K562 (cell line): ENCODE data around the gene LRGUK. TPM values are rescaled to one million over a fixed set of nuclear protein-coding genes. Genes with fewer than 3 reads are reported as not detected.

Source experiments
- CHD2 ChIP-seq: IDR thresholded peaks from 2 replicates; pipeline ENCODE4 v1.6.1; 2011; ENCODE audit warnings: low read depth, low read length
- DDX20 ChIP-seq: fragments of 450-650 bp; IDR thresholded peaks from 2 replicates; pipeline ENCODE4 v1.6.1; 2016; ENCODE audit warnings: missing genetic modification characterization, low read depth, mild to moderate bottlenecking, missing compliant biosample characterization, moderate library complexity
- HEY1 ChIP-seq: fragments of 250-450 bp; sonication (Bioruptor Pico); IDR thresholded peaks from 2 replicates; pipeline ENCODE4 v1.5.0; 2020; ENCODE audit warnings: mild to moderate bottlenecking, moderate library complexity, borderline replicate concordance
- NFE2L1 ChIP-seq: fragments of 450-650 bp; IDR thresholded peaks from 2 replicates; pipeline ENCODE4 v1.6.1; 2016; ENCODE audit warnings: missing genetic modification characterization, low read depth, mild to moderate bottlenecking, missing compliant biosample characterization, moderate library complexity, borderline replicate concordance
- NFXL1 ChIP-seq: fragments of 450-650 bp; formaldehyde crosslinking; IDR thresholded peaks from 2 replicates; pipeline ENCODE4 v1.4.0; 2021; ENCODE audit warnings: mild to moderate bottlenecking
- NR2C1 ChIP-seq, 2 experiments: fragments of 450-650 bp; IDR thresholded peaks; 2 replicates each; pipeline ENCODE4 v1.6.1; 2017; ENCODE audit warnings: mild to moderate bottlenecking in 2 of 2, antibody characterized with exemption in 1 of 2, inconsistent platforms in 1 of 2, missing compliant biosample characterization in 1 of 2, missing genetic modification characterization in 1 of 2
- STAT5B ChIP-seq: fragments of 250-450 bp; sonication (Bioruptor Pico); IDR thresholded peaks from 2 replicates; pipeline ENCODE4 v1.8.0; 2021; ENCODE audit warnings: mild to moderate bottlenecking, inconsistent platforms
- TEAD2 ChIP-seq: fragments of 450-650 bp; IDR thresholded peaks from 2 replicates; pipeline ENCODE4 v1.6.1; 2016; ENCODE audit warnings: missing genetic modification characterization, control low read depth, missing compliant biosample characterization
- TOE1 ChIP-seq, 2 experiments: fragments of 450-650 bp in 1 of 2; sonication (generic) in 1 of 2; formaldehyde crosslinking in 1 of 2; IDR thresholded peaks; 2 replicates each; pipeline versions ENCODE4 v1.7.1 to v1.8.0; 2016 to 2022; ENCODE audit warnings: borderline replicate concordance in 2 of 2, mild to moderate bottlenecking in 2 of 2, antibody characterized with exemption in 1 of 2, inconsistent platforms in 1 of 2, low read depth in 1 of 2, missing genetic modification reagents in 1 of 2, moderate library complexity in 1 of 2
- ZBTB17 ChIP-seq: fragments of 450-650 bp; formaldehyde crosslinking; IDR thresholded peaks from 2 replicates; pipeline ENCODE4 v1.4.0; 2020; ENCODE audit warnings: mild to moderate bottlenecking
- ZNF316 ChIP-seq: fragments of 450-650 bp; IDR thresholded peaks from 2 replicates; pipeline ENCODE4 v1.6.1; 2016
- ZNF584 ChIP-seq: fragments of 200-800 bp; sonication (Bioruptor generic); IDR thresholded peaks from 2 replicates; pipeline ENCODE4 v1.6.1; 2016; ENCODE audit warnings: low read depth, mild to moderate bottlenecking, missing genetic modification characterization, missing compliant biosample characterization
- polyA plus RNA-seq, 8 experiments: library from polyadenylated mRNA; depleted of rRNA in 4 of 8; stranded (reverse) in 5 of 8; unstranded in 3 of 8; fragments of >200 nt; fragmentation: Nextera tagmentation in 2 of 8; fragmentation: Illumina TruSeq in 1 of 8; extraction: Ambion mirVana in 2 of 8; extraction: Trizol in 1 of 8; gene quantifications; 2 replicates each; pipeline versions ENCODE4 v1.2.1 to v1.2.3, GENCODE V29; 2011 to 2014; ENCODE audit warnings: inconsistent platforms in 1 of 8, missing spikeins in 1 of 8
- total RNA-seq, 7 experiments: library from RNA; depleted of rRNA in 6 of 7; stranded (reverse); fragments of >200 nt in 6 of 7; fragmentation: Illumina TruSeq in 2 of 7; extraction: Trizol in 2 of 7; gene quantifications; 2 replicates each; pipeline versions ENCODE4 v1.2.1 to v1.2.3, GENCODE V29; 2011 to 2021; ENCODE audit warnings: low replicate concordance in 1 of 7
- TF ChIP-seq, protein P1 (sequence below): sonication (generic); formaldehyde crosslinking; IDR thresholded peaks from 2 replicates; pipeline ENCODE4 v1.8.0; 2022; ENCODE audit warnings: mild to moderate bottlenecking, low read depth, missing genetic modification reagents
- TF ChIP-seq, protein P2 (sequence below): fragments of 250-450 bp; sonication (Bioruptor Pico); IDR thresholded peaks from 2 replicates; pipeline ENCODE4 v1.5.1; 2021; ENCODE audit warnings: mild to moderate bottlenecking
- TF ChIP-seq, protein P3 (sequence below): fragments of 450-650 bp; IDR thresholded peaks from 2 replicates; pipeline ENCODE4 v1.7.0; 2016; ENCODE audit warnings: borderline replicate concordance
- TF ChIP-seq, protein P4 (sequence below): fragments of 450-650 bp; formaldehyde crosslinking; conservative IDR thresholded peaks from 2 replicates; pipeline ENCODE4 v1.4.0; 2022; ENCODE audit warnings: mild to moderate bottlenecking, missing genetic modification characterization
- TF ChIP-seq, protein P5 (sequence below): fragments of 200-800 bp; sonication (Bioruptor generic); IDR thresholded peaks from 2 replicates; pipeline ENCODE4 v1.6.1; 2017; ENCODE audit warnings: missing genetic modification characterization, missing compliant biosample characterization
- TF ChIP-seq, protein P6 (sequence below), 2 experiments: fragments of 450-650 bp in 1 of 2; sonication (generic) in 1 of 2; formaldehyde crosslinking; conservative IDR thresholded peaks; 2 replicates each; pipeline versions ENCODE4 v1.4.0 to v1.8.1; 2020 to 2022; ENCODE audit warnings: mild to moderate bottlenecking in 1 of 2, missing genetic modification reagents in 1 of 2

The LRGUK gene
- total and polyA plus RNA-seq, 9 of the 15 experiments (the other 6 are each of a cell fraction or from before 2014, with no cell fraction given): 0.04 to 0.33 (median 0.18) TPM

DNA sequence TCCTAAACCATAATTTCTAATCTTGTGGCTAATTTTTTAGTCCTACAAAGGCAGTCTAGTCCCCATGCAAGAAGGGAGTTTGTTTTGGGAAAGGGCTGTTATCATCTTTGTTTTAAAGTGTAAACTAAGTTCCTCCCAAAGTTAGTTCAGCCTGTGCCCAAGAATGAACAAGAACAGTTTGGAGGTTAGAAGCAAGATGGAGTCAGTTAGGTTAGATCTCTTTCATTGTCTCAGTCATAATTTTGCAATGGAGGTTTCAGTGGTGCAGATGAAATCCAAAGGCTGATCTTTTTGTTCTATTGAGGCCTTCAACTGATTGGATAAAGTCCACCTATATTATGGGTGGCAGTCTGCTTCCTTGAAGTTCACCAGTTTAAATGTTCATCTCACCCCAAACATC is 68.1 kb downstream of the LRGUK start (continued):
- TF ChIP-seq, protein P1, sequence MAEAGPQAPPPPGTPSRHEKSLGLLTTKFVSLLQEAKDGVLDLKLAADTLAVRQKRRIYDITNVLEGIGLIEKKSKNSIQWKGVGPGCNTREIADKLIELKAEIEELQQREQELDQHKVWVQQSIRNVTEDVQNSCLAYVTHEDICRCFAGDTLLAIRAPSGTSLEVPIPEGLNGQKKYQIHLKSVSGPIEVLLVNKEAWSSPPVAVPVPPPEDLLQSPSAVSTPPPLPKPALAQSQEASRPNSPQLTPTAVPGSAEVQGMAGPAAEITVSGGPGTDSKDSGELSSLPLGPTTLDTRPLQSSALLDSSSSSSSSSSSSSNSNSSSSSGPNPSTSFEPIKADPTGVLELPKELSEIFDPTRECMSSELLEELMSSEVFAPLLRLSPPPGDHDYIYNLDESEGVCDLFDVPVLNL (CRISPR knock-in tag): no peak
- no peak for TF ChIP-seq TOE1 (IDR thresholded peaks at IDR 0.05; ENCODE audit: borderline replicate concordance)
- no peak for TF ChIP-seq TOE1 (CRISPR knock-in tag; IDR thresholded peaks at IDR 0.05; ENCODE audit: borderline replicate concordance, low read depth)
- TF ChIP-seq CHD2: no peak
- peak; percentile 86 for TF ChIP-seq NFXL1
- no peak for TF ChIP-seq STAT5B (CRISPR knock-in tag)
- no peak for TF ChIP-seq ZNF316
- TF ChIP-seq HEY1 (CRISPR knock-in tag): no peak
- TF ChIP-seq NR2C1 (IDR thresholded peaks at IDR 0.05): no peak
- TF ChIP-seq NR2C1 (tag; IDR thresholded peaks at IDR 0.05): peak; percentile 78
- TF ChIP-seq, protein P2, sequence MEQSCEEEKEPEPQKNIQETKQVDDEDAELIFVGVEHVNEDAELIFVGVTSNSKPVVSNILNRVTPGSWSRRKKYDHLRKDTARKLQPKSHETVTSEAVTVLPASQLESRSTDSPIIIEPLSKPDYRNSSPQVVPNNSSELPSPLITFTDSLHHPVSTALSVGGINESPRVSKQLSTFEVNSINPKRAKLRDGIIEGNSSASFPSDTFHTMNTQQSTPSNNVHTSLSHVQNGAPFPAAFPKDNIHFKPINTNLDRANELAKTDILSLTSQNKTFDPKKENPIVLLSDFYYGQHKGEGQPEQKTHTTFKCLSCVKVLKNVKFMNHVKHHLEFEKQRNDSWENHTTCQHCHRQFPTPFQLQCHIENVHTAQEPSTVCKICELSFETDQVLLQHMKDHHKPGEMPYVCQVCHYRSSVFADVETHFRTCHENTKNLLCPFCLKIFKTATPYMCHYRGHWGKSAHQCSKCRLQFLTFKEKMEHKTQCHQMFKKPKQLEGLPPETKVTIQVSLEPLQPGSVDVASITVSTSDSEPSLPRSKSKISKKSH: peak; percentile 67; the same call in 1 of the 2 replicates
- TF ChIP-seq, protein P3, sequence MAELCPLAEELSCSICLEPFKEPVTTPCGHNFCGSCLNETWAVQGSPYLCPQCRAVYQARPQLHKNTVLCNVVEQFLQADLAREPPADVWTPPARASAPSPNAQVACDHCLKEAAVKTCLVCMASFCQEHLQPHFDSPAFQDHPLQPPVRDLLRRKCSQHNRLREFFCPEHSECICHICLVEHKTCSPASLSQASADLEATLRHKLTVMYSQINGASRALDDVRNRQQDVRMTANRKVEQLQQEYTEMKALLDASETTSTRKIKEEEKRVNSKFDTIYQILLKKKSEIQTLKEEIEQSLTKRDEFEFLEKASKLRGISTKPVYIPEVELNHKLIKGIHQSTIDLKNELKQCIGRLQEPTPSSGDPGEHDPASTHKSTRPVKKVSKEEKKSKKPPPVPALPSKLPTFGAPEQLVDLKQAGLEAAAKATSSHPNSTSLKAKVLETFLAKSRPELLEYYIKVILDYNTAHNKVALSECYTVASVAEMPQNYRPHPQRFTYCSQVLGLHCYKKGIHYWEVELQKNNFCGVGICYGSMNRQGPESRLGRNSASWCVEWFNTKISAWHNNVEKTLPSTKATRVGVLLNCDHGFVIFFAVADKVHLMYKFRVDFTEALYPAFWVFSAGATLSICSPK: no peak
- TF ChIP-seq TEAD2 (tag): peak; percentile 72
- TF ChIP-seq, protein P4, sequence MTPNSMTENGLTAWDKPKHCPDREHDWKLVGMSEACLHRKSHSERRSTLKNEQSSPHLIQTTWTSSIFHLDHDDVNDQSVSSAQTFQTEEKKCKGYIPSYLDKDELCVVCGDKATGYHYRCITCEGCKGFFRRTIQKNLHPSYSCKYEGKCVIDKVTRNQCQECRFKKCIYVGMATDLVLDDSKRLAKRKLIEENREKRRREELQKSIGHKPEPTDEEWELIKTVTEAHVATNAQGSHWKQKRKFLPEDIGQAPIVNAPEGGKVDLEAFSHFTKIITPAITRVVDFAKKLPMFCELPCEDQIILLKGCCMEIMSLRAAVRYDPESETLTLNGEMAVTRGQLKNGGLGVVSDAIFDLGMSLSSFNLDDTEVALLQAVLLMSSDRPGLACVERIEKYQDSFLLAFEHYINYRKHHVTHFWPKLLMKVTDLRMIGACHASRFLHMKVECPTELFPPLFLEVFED (CRISPR knock-in tag): no peak
- TF ChIP-seq, protein P5, sequence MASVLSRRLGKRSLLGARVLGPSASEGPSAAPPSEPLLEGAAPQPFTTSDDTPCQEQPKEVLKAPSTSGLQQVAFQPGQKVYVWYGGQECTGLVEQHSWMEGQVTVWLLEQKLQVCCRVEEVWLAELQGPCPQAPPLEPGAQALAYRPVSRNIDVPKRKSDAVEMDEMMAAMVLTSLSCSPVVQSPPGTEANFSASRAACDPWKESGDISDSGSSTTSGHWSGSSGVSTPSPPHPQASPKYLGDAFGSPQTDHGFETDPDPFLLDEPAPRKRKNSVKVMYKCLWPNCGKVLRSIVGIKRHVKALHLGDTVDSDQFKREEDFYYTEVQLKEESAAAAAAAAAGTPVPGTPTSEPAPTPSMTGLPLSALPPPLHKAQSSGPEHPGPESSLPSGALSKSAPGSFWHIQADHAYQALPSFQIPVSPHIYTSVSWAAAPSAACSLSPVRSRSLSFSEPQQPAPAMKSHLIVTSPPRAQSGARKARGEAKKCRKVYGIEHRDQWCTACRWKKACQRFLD (CRISPR knock-in tag): peak; percentile 87
- TF ChIP-seq, protein P6, sequence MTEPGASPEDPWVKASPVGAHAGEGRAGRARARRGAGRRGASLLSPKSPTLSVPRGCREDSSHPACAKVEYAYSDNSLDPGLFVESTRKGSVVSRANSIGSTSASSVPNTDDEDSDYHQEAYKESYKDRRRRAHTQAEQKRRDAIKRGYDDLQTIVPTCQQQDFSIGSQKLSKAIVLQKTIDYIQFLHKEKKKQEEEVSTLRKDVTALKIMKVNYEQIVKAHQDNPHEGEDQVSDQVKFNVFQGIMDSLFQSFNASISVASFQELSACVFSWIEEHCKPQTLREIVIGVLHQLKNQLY (CRISPR knock-in tag; conservative IDR thresholded peaks at IDR 0.05): no peak
- peak; percentile 46; the same call in 1 of the 2 replicates for TF ChIP-seq NFE2L1 (tag)
- peak; percentile 64; the same call in 1 of the 2 replicates for TF ChIP-seq ZBTB17
- peak; percentile 67; the same call in 1 of the 2 replicates for TF ChIP-seq ZNF584
- TF ChIP-seq DDX20 (tag): peak; percentile 84
